Parathyroid adenoma (tissue), 2 donors: ENCODE results near the gene FPR1.

Experiments
- H2AFZ ChIP-seq: fragments of 300-600 bp; sonication (generic); one replicate; pipeline ENCODE4 v1.7.0; 2017; ENCODE audit warnings: antibody characterized with exemption, mild to moderate bottlenecking
- H3K27ac ChIP-seq: fragments of 300-600 bp; sonication (generic); one replicate; pipeline ENCODE4 v1.7.0; 2017
- H3K27me3 ChIP-seq: fragments of 300-600 bp; sonication (generic); one replicate; pipeline ENCODE4 v1.7.0; 2017; ENCODE audit warnings: low read length; ENCODE audit not compliant: control insufficient read depth, insufficient read depth
- H3K36me3 ChIP-seq: fragments of 300-600 bp; sonication (generic); one replicate; pipeline ENCODE4 v1.7.0; 2017; ENCODE audit warnings: low read length; ENCODE audit not compliant: control insufficient read depth, insufficient read depth
- H3K4me1 ChIP-seq: fragments of 300-600 bp; sonication (generic); one replicate; pipeline ENCODE4 v1.7.0; 2017; ENCODE audit warnings: control low read depth
- H3K4me2 ChIP-seq: fragments of 300-600 bp; sonication (generic); one replicate; pipeline ENCODE4 v1.7.0; 2017; ENCODE audit warnings: low read length
- H3K4me3 ChIP-seq: fragments of 300-600 bp; sonication (generic); one replicate; pipeline ENCODE4 v1.7.0; 2017; ENCODE audit warnings: low read depth, low read length
- H3K79me2 ChIP-seq: fragments of 300-600 bp; sonication (generic); one replicate; pipeline ENCODE4 v1.7.0; 2017; ENCODE audit warnings: control low read depth
- H3K9ac ChIP-seq: fragments of 300-600 bp; sonication (generic); one replicate; pipeline ENCODE4 v1.7.0; 2017; ENCODE audit warnings: mild to moderate bottlenecking
- H3K9me3 ChIP-seq: fragments of 300-600 bp; sonication (generic); one replicate; pipeline ENCODE4 v1.7.0; 2017; ENCODE audit warnings: low read length; ENCODE audit not compliant: control insufficient read depth
- CTCF ChIP-seq: fragments of 300-600 bp; sonication (generic); IDR thresholded peaks from one replicate; pipeline ENCODE4 v1.7.0; 2017; ENCODE audit warnings: antibody characterized with exemption, mild to moderate bottlenecking
- donor health status: primary hyperparathyroidism.

The FPR1 gene

GRCh38 chr19:51702825-51703574 lies 48.7 kb downstream of the FPR1 start:
- no peak for TF ChIP-seq CTCF
- H3K4me2 ChIP-seq, result peak overlapping the region; percentile 83
- H3K36me3 ChIP-seq, result no peaks in the 10 kb centered on the region
- no peak overlapping the region for H2AFZ ChIP-seq
- H3K27me3 ChIP-seq, result no peaks in the 10 kb centered on the region
- peak overlapping the region; percentile 81 for H3K4me3 ChIP-seq
- H3K27ac ChIP-seq, result no peak overlapping the region
- peaks cover 3% of the 10 kb centered on the region for H3K4me1 ChIP-seq
- no peaks in the 10 kb centered on the region for H3K79me2 ChIP-seq
- H3K9me3 ChIP-seq, result no peaks in the 10 kb centered on the region
- H3K9ac ChIP-seq, result no peak overlapping the region

- Histone ChIP-seq H3K36me3 (no peaks in the 10 kb centered on the region), H3K4me1 (peaks cover 3% of the 10 kb centered on the region), H3K4me2 (peak overlapping the region; percentile 83), H2AFZ (no peak overlapping the region), H3K9ac (no peak overlapping the region), H3K79me2 (no peaks in the 10 kb centered on the region), H3K9me3 (no peaks in the 10 kb centered on the region), H3K4me3 (peak overlapping the region; percentile 81), H3K27ac (no peak overlapping the region), H3K27me3 (no peaks in the 10 kb centered on the region)
- TF ChIP-seq CTCF, result no peak
These were observed 49.4 kb downstream of the FPR1 start for GRCh38 chr19:51702103-51702824.

- no peak overlapping the region for H3K9ac ChIP-seq
- peak overlapping the region; percentile 81 for H3K4me3 ChIP-seq
- H3K9me3 ChIP-seq, result no peaks in the 10 kb centered on the region
- H2AFZ ChIP-seq, result no peak overlapping the region
- H3K27ac ChIP-seq, result no peak overlapping the region
- no peaks in the 10 kb centered on the region for H3K36me3 ChIP-seq
- H3K79me2 ChIP-seq, result no peaks in the 10 kb centered on the region
- peaks cover 3% of the 10 kb centered on the region for H3K4me1 ChIP-seq
- peak overlapping the region; percentile 83 for H3K4me2 ChIP-seq
- TF ChIP-seq CTCF, result no peak
- H3K27me3 ChIP-seq, result no peaks in the 10 kb centered on the region
These were observed 50.1 kb downstream of the FPR1 start for GRCh38 chr19:51701468-51702100.

GRCh38 chr19:51699170-51699569 lies 52.5 kb downstream of the FPR1 start:
- no peaks in the 10 kb centered on the region for H3K36me3 ChIP-seq
- peaks cover 3% of the 10 kb centered on the region for H3K4me1 ChIP-seq
- no peak overlapping the region for H3K4me2 ChIP-seq
- no peak overlapping the region for H3K27ac ChIP-seq
- TF ChIP-seq CTCF, result no peak
- no peak overlapping the region for H3K9ac ChIP-seq
- no peaks in the 10 kb centered on the region for H3K27me3 ChIP-seq
- no peak overlapping the region for H2AFZ ChIP-seq
- H3K4me3 ChIP-seq, result no peak overlapping the region
- H3K79me2 ChIP-seq, result peaks cover 3% of the 10 kb centered on the region
- no peaks in the 10 kb centered on the region for H3K9me3 ChIP-seq
